K562 (cell line): ENCODE results near the gene GRIA4. TPM values are rescaled to one million over a fixed set of nuclear protein-coding genes. Genes with fewer than 3 reads are reported as not detected.

Experiments used
- ATAC-seq: fragments of 200-7000 bp; cut with Tn5 transposase; 3 replicates; pipeline ENCODE4 v1.9.1; 2020; ENCODE audit warnings: moderate library complexity
- BruUV-seq: library from RNA; stranded (reverse); fragments of 400-500 nt; replicated peaks from 2 replicates; lab custom pipeline; 2021; lab: Mats Ljungman, UMichigan
- CTCF ChIA-PET: fragments of 300-600 bp; formaldehyde crosslinking; extraction: SDS; loops from one replicate; lab custom pipeline; 2021; ENCODE audit warnings: low intra/inter-chr PET ratio; lab: Yijun Ruan, JAX
- POLR2A ChIA-PET: fragments of 300-600, 350-650 bp; sonication (Branson Sonifier 250); formaldehyde crosslinking; extraction: SDS; loops from one replicate; lab custom pipeline; 2021; ENCODE audit warnings: antibody characterized with exemption, inconsistent platforms; lab: Yijun Ruan, JAX
- DNase-seq, 4 experiments: peaks; one replicate each; pipeline versions ENCODE4 v3.0.0 to v3.0.0-alpha.2; 2011 to 2018; ENCODE audit warnings: low spot score in 3 of 4, mixed read lengths in 3 of 4; ENCODE audit errors: extremely low read depth in 1 of 4
- FAIRE-seq: peaks from 2 replicates; lab custom pipeline; 2011; peaks lifted over from hg19 to GRCh38; lab: Jason Lieb, UNC
- H2AFZ ChIP-seq: 2 replicates; pipeline ENCODE4 v1.6.0; 2011; ENCODE audit warnings: low read depth, low read length, control low read depth, inconsistent platforms
- H3K27ac ChIP-seq: fragments of 200-600 bp; 3 replicates; pipeline ENCODE4 v1.8.0; 2011; ENCODE audit warnings: low read depth, mild to moderate bottlenecking, control low read depth, inconsistent platforms, low read length, moderate library complexity, mixed read lengths; ENCODE audit errors: extremely low read depth
- H3K27me3 ChIP-seq, 2 experiments: fragments of 300-600 bp in 1 of 2; 2 replicates in 1 of 2; 3 replicates in 1 of 2; pipeline versions ENCODE4 v1.6.0 to v1.8.0; 2011; ENCODE audit warnings: inconsistent platforms in 2 of 2, low read length in 2 of 2, mild to moderate bottlenecking in 1 of 2, mixed read lengths in 1 of 2, moderate library complexity in 1 of 2; ENCODE audit not compliant: control insufficient read depth in 2 of 2, insufficient read depth in 2 of 2
- H3K36me3 ChIP-seq: fragments of 300-600 bp; 3 replicates; pipeline ENCODE4 v1.8.0; 2011; ENCODE audit warnings: mild to moderate bottlenecking, low read length, inconsistent platforms; ENCODE audit not compliant: control insufficient read depth, insufficient read depth
- H3K4me1 ChIP-seq, 2 experiments: fragments of 200-600 bp in 1 of 2; replicated peaks in 1 of 2; 2 replicates in 1 of 2; 3 replicates in 1 of 2; pipeline versions ENCODE4 v1.5.1 to v1.8.0; 2011; ENCODE audit warnings: inconsistent platforms in 2 of 2, low read length in 2 of 2, mild to moderate bottlenecking in 1 of 2, mixed read lengths in 1 of 2, moderate library complexity in 1 of 2; ENCODE audit not compliant: control insufficient read depth in 2 of 2, insufficient read depth in 2 of 2
- H3K4me2 ChIP-seq: 2 replicates; pipeline ENCODE4 v1.6.1; 2011; ENCODE audit warnings: low read length, control low read depth, inconsistent platforms, mixed read lengths; ENCODE audit not compliant: insufficient read depth
- H3K4me3 ChIP-seq: fragments of 200-600 bp; sonication (generic), shearing (Covaris generic); 2 replicates; pipeline ENCODE4 v1.5.1; 2016; ENCODE audit warnings: control low read depth, inconsistent platforms
- H3K79me2 ChIP-seq: fragments of 200-600 bp; 3 replicates; pipeline ENCODE4 v1.8.0; 2011; ENCODE audit warnings: low read length, inconsistent platforms; ENCODE audit not compliant: control insufficient read depth, insufficient read depth
- H3K9ac ChIP-seq, 2 experiments: 2 replicates each; pipeline versions ENCODE4 v1.6.0 to v1.6.1; 2011; ENCODE audit warnings: low read depth in 2 of 2, low read length in 2 of 2, control low read depth in 1 of 2, inconsistent platforms in 1 of 2, mild to moderate bottlenecking in 1 of 2, mixed read lengths in 1 of 2; ENCODE audit not compliant: insufficient read depth in 1 of 2
- H3K9me1 ChIP-seq: one replicate; pipeline ENCODE4 v1.6.0; 2011; ENCODE audit warnings: inconsistent platforms, mild to moderate bottlenecking, low read length, moderate library complexity; ENCODE audit not compliant: control insufficient read depth, insufficient read depth
- H3K9me3 ChIP-seq: replicated peaks from 2 replicates; pipeline ENCODE4 v1.5.1; 2011; ENCODE audit warnings: low read depth, low read length, inconsistent platforms; ENCODE audit not compliant: control insufficient read depth, insufficient read depth
- H4K20me1 ChIP-seq: replicated peaks from 2 replicates; pipeline ENCODE4 v1.6.1; 2011; ENCODE audit warnings: low read length, inconsistent platforms, mixed read lengths; ENCODE audit not compliant: control insufficient read depth, insufficient read depth
- BRCA1 ChIP-seq, 2 experiments: fragments of 450-650 bp in 1 of 2; sonication (generic) in 1 of 2; formaldehyde crosslinking in 1 of 2; IDR thresholded peaks; 2 replicates each; pipeline versions ENCODE4 v1.5.0 to v1.6.1; 2017 to 2020; ENCODE audit warnings: mild to moderate bottlenecking in 1 of 2, missing genetic modification reagents in 1 of 2
- KAT8 ChIP-seq: fragments of 450-650 bp; IDR thresholded peaks from 2 replicates; pipeline ENCODE4 v1.6.1; 2016; ENCODE audit warnings: low read depth, mild to moderate bottlenecking
- MGA ChIP-seq: fragments of 450-650 bp; IDR thresholded peaks from 2 replicates; pipeline ENCODE4 v1.6.1; 2016; ENCODE audit warnings: mild to moderate bottlenecking, moderate library complexity
- NFIX ChIP-seq: fragments of 250-450 bp; sonication (Bioruptor Pico); IDR thresholded peaks from 2 replicates; pipeline ENCODE4 v1.4.0; 2020; ENCODE audit warnings: low read depth, mild to moderate bottlenecking, moderate library complexity
- RBFOX2 ChIP-seq: fragments of 200-400 bp; formaldehyde crosslinking; IDR thresholded peaks from 2 replicates; pipeline ENCODE4 v1.6.1; 2017; ENCODE audit warnings: low read depth, mild to moderate bottlenecking, low read length, moderate library complexity
- SMC3 ChIP-seq: conservative IDR thresholded peaks from 2 replicates; pipeline ENCODE4 v1.6.1; 2011; ENCODE audit warnings: low read depth, low read length, improper control_type of control experiment; ENCODE audit not compliant: insufficient read depth
- SREBF1 ChIP-seq: fragments of 150-350 bp; IDR thresholded peaks from 2 replicates; pipeline ENCODE4 v1.6.1; 2014; ENCODE audit warnings: antibody characterized with exemption, low read depth, low read length, borderline replicate concordance
- SREBF2 ChIP-seq: sonication (generic); formaldehyde crosslinking; IDR thresholded peaks from 2 replicates; pipeline ENCODE4 v1.4.0; 2020; ENCODE audit warnings: mild to moderate bottlenecking, missing genetic modification reagents
- ZBTB8A ChIP-seq: fragments of 450-650 bp; IDR thresholded peaks from 2 replicates; pipeline ENCODE4 v1.6.1; 2018; ENCODE audit warnings: mild to moderate bottlenecking, moderate library complexity; ENCODE audit not compliant: partially characterized antibody
- ZNF224 ChIP-seq: sonication (generic); formaldehyde crosslinking; IDR thresholded peaks from 2 replicates; pipeline ENCODE4 v1.8.0; 2022; ENCODE audit warnings: mild to moderate bottlenecking, missing genetic modification reagents
- WGBS: fragments of 100-300 bp; shearing (Covaris generic); methylation state at CpG from one replicate; pipeline ENCODE4 v1.1.6; 2016; ENCODE audit warnings: low coverage, mixed read lengths; ENCODE audit not compliant: insufficient coverage; ENCODE audit errors: missing lambda C conversion rate; 5-methylcytosine and 5-hydroxymethylcytosine counted together
- in situ Hi-C: fragments of 300-500 bp; cut with MboI; formaldehyde crosslinking; loops from 4 replicates; pipeline ENCODE4 v1.15.0; 2018; ENCODE audit warnings: inconsistent platforms, mixed read lengths
- intact Hi-C: fragments of 100-400 bp; cut with micrococcal nuclease; formaldehyde crosslinking; loops from 2 replicates; pipeline ENCODE4 v1.14.2; 2022
- polyA plus RNA-seq, 8 experiments: library from polyadenylated mRNA; depleted of rRNA in 4 of 8; stranded (reverse) in 5 of 8; unstranded in 3 of 8; fragments of >200 nt; fragmentation: Nextera tagmentation in 2 of 8; fragmentation: Illumina TruSeq in 1 of 8; extraction: Ambion mirVana in 2 of 8; extraction: Trizol in 1 of 8; gene quantifications; 2 replicates each; pipeline versions ENCODE4 v1.2.1 to v1.2.3, GENCODE V29; 2011 to 2014; ENCODE audit warnings: inconsistent platforms in 1 of 8, missing spikeins in 1 of 8
- total RNA-seq, 7 experiments: library from RNA; depleted of rRNA in 6 of 7; stranded (reverse); fragments of >200 nt in 6 of 7; fragmentation: Illumina TruSeq in 2 of 7; extraction: Trizol in 2 of 7; gene quantifications; 2 replicates each; pipeline versions ENCODE4 v1.2.1 to v1.2.3, GENCODE V29; 2011 to 2021; ENCODE audit warnings: low replicate concordance in 1 of 7

Gene GRIA4
- total and polyA plus RNA-seq, 9 of the 15 experiments (the other 6 are each of a cell fraction or from before 2014, with no cell fraction given) = not detected

- H4K20me1 ChIP-seq = no peaks in the 10 kb centered on the region
- ATAC-seq (no peak), FAIRE-seq (no peak), DNase-seq (no peak)
- H3K27me3 ChIP-seq = no peaks in the 10 kb centered on the region
- ChIA-PET POLR2A (no interaction called here), CTCF (no interaction called here)
- TF ChIP-seq SMC3 (no peak), RBFOX2 (no peak), ZNF224 (CRISPR knock-in tag) (no peak), MGA (no peak), SREBF1 (no peak), ZBTB8A (no peak), BRCA1 (IDR thresholded peaks at IDR 0.05) (no peak), BRCA1 (CRISPR knock-in tag; IDR thresholded peaks at IDR 0.05) (no peak), SREBF2 (CRISPR knock-in tag) (no peak), KAT8 (no peak), NFIX (CRISPR knock-in tag) (no peak)
- H3K4me2 ChIP-seq = no peak overlapping the region
- H3K4me1 ChIP-seq = no peaks in the 10 kb centered on the region
- WGBS = 2% methylated on average over 3 of the region's 3 CpGs
- no peak overlapping the region for H3K9ac ChIP-seq
- H3K27ac ChIP-seq = no peak overlapping the region
- intact Hi-C loops = no loop called here
- H2AFZ ChIP-seq = no peak overlapping the region
- H3K36me3 ChIP-seq = no peaks in the 10 kb centered on the region
- no peaks in the 10 kb centered on the region for H3K9me1 ChIP-seq
- no TSS peak for BruUV-seq
- H3K79me2 ChIP-seq = no peaks in the 10 kb centered on the region
- no peaks in the 10 kb centered on the region for H3K9me3 ChIP-seq
- H3K4me3 ChIP-seq = no peak overlapping the region
- in situ Hi-C loops = no loop called here
Observed at GRCh38 chr11:105780781-105781525, 171.1 kb downstream of the GRIA4 start.
